ENCODE measurements around the gene IGSF5. TPM values are rescaled to one million over a fixed set of nuclear protein-coding genes. Genes with fewer than 3 reads are reported as not detected.

IGSF5 gene
- total and polyA plus RNA-seq, 2 donors (not counting 1 experiment from before 2014, with no cell fraction given), result not detected

DNA sequence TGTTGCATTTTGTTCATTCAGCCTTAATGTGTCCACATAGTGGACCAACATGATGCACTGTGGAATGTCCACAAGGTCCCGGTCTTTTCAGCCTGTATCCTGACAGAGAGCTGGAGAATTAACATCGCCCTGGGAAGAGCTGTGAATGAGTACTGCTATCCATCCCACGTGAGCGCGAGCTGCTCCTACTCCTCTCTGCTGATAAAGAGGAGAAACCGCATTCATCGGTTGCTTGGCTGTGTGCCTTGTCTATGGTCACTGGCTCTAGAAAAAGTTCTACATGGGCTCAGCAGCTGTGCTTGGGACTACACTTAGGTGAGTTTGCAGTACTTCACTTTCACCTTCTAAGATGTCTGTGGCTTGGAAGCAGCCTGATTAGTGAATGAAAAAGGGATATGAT, 31.1 kb upstream of the IGSF5 start:
- no peak for ATAC-seq (ENCODE audit: low read depth)
- Histone ChIP-seq H3K9ac (ENCODE audit: low read length) (no peak overlapping the region), H4K20me1 (ENCODE audit: control insufficient read depth, insufficient read depth, low read length, poor library complexity, severe bottlenecking) (no peaks in the 10 kb centered on the region), H2AFZ (ENCODE audit: insufficient read depth, low read depth, low read length, poor library complexity, severe bottlenecking) (no peak overlapping the region), H3K4me3 (ENCODE audit: control extremely low read depth in 1 of 5, extremely low read depth in 1 of 5, insufficient read depth in 1 of 5, low read depth in 2 of 5, low read length in 4 of 5) (no peak overlapping the region), H3K27ac (ENCODE audit: low read length in 2 of 2) (no peak overlapping the region), H3K4me1 (ENCODE audit: control insufficient read depth in 2 of 2, insufficient read depth in 2 of 2, low read length in 2 of 2) (no peaks in the 10 kb centered on the region), H3K9me3 (ENCODE audit: control extremely low read depth in 1 of 3, control insufficient read depth in 2 of 3, insufficient read depth in 1 of 3, low read length in 2 of 3) (no peaks in the 10 kb centered on the region), H3K79me2 (ENCODE audit: control insufficient read depth, insufficient read depth, low read length) (no peaks in the 10 kb centered on the region), H3K4me2 (replicated peaks; ENCODE audit: low read depth, low read length, poor library complexity, severe bottlenecking) (no peak overlapping the region), H3K36me3 (replicated peaks in 1 of 2; ENCODE audit: control extremely low read depth in 1 of 2, control insufficient read depth in 1 of 2, extremely low read depth in 1 of 2, insufficient read depth in 2 of 2, low read length in 1 of 2) (no peaks in the 10 kb centered on the region), H3K27me3 (replicated peaks in 1 of 4; ENCODE audit: control extremely low read depth in 1 of 4, control insufficient read depth in 3 of 4, insufficient read depth in 4 of 4, low read length in 3 of 4) (no peaks in the 10 kb centered on the region)
- POLR2A ChIA-PET, result no interaction called here
- Mint-ChIP-seq H3K4me3 (no peak overlapping the region), H3K27me3 (no peaks in the 10 kb centered on the region), H3K9me3 (ENCODE audit: insufficient read depth) (no peaks in the 10 kb centered on the region), H3K4me1 (no peaks in the 10 kb centered on the region), H3K27ac (no peak overlapping the region)
- WGBS (ENCODE audit: insufficient coverage), result 92% methylated on average over 5 of the region's 7 CpGs
- CTCF ChIA-PET, result interaction anchor here (0.6 kb wide), 1 partner anchor 196 kb away, joined by 3 read pairs; no protein-coding TSS in a partner anchor
- TF ChIP-seq, protein P1, sequence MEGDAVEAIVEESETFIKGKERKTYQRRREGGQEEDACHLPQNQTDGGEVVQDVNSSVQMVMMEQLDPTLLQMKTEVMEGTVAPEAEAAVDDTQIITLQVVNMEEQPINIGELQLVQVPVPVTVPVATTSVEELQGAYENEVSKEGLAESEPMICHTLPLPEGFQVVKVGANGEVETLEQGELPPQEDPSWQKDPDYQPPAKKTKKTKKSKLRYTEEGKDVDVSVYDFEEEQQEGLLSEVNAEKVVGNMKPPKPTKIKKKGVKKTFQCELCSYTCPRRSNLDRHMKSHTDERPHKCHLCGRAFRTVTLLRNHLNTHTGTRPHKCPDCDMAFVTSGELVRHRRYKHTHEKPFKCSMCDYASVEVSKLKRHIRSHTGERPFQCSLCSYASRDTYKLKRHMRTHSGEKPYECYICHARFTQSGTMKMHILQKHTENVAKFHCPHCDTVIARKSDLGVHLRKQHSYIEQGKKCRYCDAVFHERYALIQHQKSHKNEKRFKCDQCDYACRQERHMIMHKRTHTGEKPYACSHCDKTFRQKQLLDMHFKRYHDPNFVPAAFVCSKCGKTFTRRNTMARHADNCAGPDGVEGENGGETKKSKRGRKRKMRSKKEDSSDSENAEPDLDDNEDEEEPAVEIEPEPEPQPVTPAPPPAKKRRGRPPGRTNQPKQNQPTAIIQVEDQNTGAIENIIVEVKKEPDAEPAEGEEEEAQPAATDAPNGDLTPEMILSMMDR (IDR thresholded peaks at IDR 0.05), result no peak
- TF ChIP-seq EZH2 (IDR thresholded peaks at IDR 0.05; ENCODE audit: borderline replicate concordance, insufficient read depth, low read depth, low read length, poor library complexity, severe bottlenecking), result no peak
- intact Hi-C loops (cut with micrococcal nuclease), result no loop called here
- DNase-seq, result no peak

DNA sequence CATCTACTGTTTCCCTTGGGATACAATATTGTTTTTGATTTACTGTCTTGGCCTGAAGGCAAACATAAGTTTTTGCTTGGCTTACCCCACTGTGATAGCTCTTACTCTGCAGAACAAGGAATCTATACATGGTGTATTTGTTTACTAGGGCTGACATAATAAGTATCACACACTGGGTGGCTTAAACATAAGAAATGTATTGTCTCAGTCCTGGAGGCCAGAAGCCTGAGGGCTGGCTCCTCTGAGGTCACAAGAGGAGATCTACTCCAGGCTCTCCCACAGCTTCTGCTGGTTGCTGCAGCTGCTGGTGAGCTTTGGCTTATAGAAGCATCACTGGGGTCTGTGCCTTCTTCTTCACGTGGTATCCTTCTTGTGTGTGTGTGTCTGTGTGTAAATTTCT, 30.7 kb upstream of the IGSF5 start:
- H3K9ac ChIP-seq (ENCODE audit: low read length), result no peak overlapping the region
- H4K20me1 ChIP-seq (ENCODE audit: control insufficient read depth, insufficient read depth, low read length, poor library complexity, severe bottlenecking), result no peaks in the 10 kb centered on the region
- H3K27me3 ChIP-seq (replicated peaks in 1 of 4; ENCODE audit: control extremely low read depth in 1 of 4, control insufficient read depth in 3 of 4, insufficient read depth in 4 of 4, low read length in 3 of 4), result no peaks in the 10 kb centered on the region
- TF ChIP-seq, protein P1 (IDR thresholded peaks at IDR 0.05), result no peak
- no peak for TF ChIP-seq EZH2 (IDR thresholded peaks at IDR 0.05; ENCODE audit: borderline replicate concordance, insufficient read depth, low read depth, low read length, poor library complexity, severe bottlenecking)
- H3K27ac Mint-ChIP-seq, result no peak overlapping the region
- H3K9me3 Mint-ChIP-seq (ENCODE audit: insufficient read depth), result peaks cover under 1% of the 10 kb centered on the region
- no peak for ATAC-seq (ENCODE audit: low read depth)
- no peaks in the 10 kb centered on the region for H3K4me1 ChIP-seq (ENCODE audit: control insufficient read depth in 2 of 2, insufficient read depth in 2 of 2, low read length in 2 of 2)
- H3K4me3 Mint-ChIP-seq, result no peak overlapping the region
- H3K4me1 Mint-ChIP-seq, result no peaks in the 10 kb centered on the region
- DNase-seq, result no peak
- H3K79me2 ChIP-seq (ENCODE audit: control insufficient read depth, insufficient read depth, low read length), result no peaks in the 10 kb centered on the region
- no peak overlapping the region for H3K4me3 ChIP-seq (ENCODE audit: control extremely low read depth in 1 of 5, extremely low read depth in 1 of 5, insufficient read depth in 1 of 5, low read depth in 2 of 5, low read length in 4 of 5)
- no peak overlapping the region for H3K4me2 ChIP-seq (replicated peaks; ENCODE audit: low read depth, low read length, poor library complexity, severe bottlenecking)
- no peak overlapping the region for H3K27ac ChIP-seq (ENCODE audit: low read length in 2 of 2)
- H3K27me3 Mint-ChIP-seq, result peaks cover under 1% of the 10 kb centered on the region
- WGBS (ENCODE audit: insufficient coverage), result no CpG with 5 or more reads among the region's 1 CpG
- H2AFZ ChIP-seq (ENCODE audit: insufficient read depth, low read depth, low read length, poor library complexity, severe bottlenecking), result no peak overlapping the region
- intact Hi-C loops (cut with micrococcal nuclease), result no loop called here
- ChIA-PET POLR2A (no interaction called here), CTCF (interaction anchor here (0.6 kb wide), 1 partner anchor 196 kb away, joined by 3 read pairs; no protein-coding TSS in a partner anchor)
- H3K9me3 ChIP-seq (ENCODE audit: control extremely low read depth in 1 of 3, control insufficient read depth in 2 of 3, insufficient read depth in 1 of 3, low read length in 2 of 3), result no peaks in the 10 kb centered on the region
- H3K36me3 ChIP-seq (replicated peaks in 1 of 2; ENCODE audit: control extremely low read depth in 1 of 2, control insufficient read depth in 1 of 2, extremely low read depth in 1 of 2, insufficient read depth in 2 of 2, low read length in 1 of 2), result no peaks in the 10 kb centered on the region
